OCI-LY7 (cell line): ENCODE data around the gene RTBDN. TPM values are rescaled to one million over a fixed set of nuclear protein-coding genes. Genes with fewer than 3 reads are reported as not detected.

Experiments used
- BruUV-seq: library from RNA; stranded (reverse); fragments of 400-500 nt; replicated peaks from 2 replicates; lab custom pipeline; 2021; lab: Mats Ljungman, UMichigan
- CTCF ChIA-PET: fragments of 300-600 bp; sonication (Branson Sonifier 250); formaldehyde crosslinking; loops from one replicate; lab custom pipeline; 2022; ENCODE audit warnings: antibody characterized with exemption; ENCODE audit not compliant: unreplicated experiment; lab: Charles Lee
- POLR2A ChIA-PET: fragments of 300-600 bp; sonication (Branson Sonifier 250); formaldehyde crosslinking; loops from one replicate; lab custom pipeline; 2022; ENCODE audit warnings: antibody characterized with exemption; lab: Charles Lee
- DNase-seq: peaks from one replicate; pipeline ENCODE4 v3.0.0-alpha.2; 2015; ENCODE audit warnings: low spot score
- H2AFZ ChIP-seq: fragments of 200-600 bp; sonication (generic), shearing (Covaris generic); 2 replicates; pipeline ENCODE4 v1.6.1; 2014; ENCODE audit warnings: mild to moderate bottlenecking, antibody characterized with exemption, low read length, moderate library complexity
- H3K27ac ChIP-seq: fragments of 200-600 bp; sonication (generic); 2 replicates; pipeline ENCODE4 v1.5.1; 2014; ENCODE audit warnings: mixed run types, low read depth, mild to moderate bottlenecking, moderate library complexity, low read length, inconsistent platforms; ENCODE audit not compliant: poor library complexity, severe bottlenecking
- H3K36me3 ChIP-seq: fragments of 200-600 bp; sonication (generic); 2 replicates; pipeline ENCODE4 v1.6.1; 2014; ENCODE audit warnings: mild to moderate bottlenecking, antibody characterized with exemption, low read length, moderate library complexity, mixed read lengths; ENCODE audit not compliant: insufficient read depth
- H3K4me1 ChIP-seq: fragments of 200-600 bp; sonication (generic); 2 replicates; pipeline ENCODE4 v1.5.1; 2014; ENCODE audit warnings: mild to moderate bottlenecking, low read length; ENCODE audit not compliant: insufficient read depth, poor library complexity, severe bottlenecking
- H3K4me2 ChIP-seq: fragments of 200-600 bp; sonication (generic); 2 replicates; pipeline ENCODE4 v1.6.1; 2014; ENCODE audit warnings: mild to moderate bottlenecking, low read length
- H3K4me3 ChIP-seq: fragments of 200-600 bp; sonication (generic); 2 replicates; pipeline ENCODE4 v1.5.1; 2014; ENCODE audit warnings: mild to moderate bottlenecking, low read depth, low read length; ENCODE audit not compliant: poor library complexity, severe bottlenecking
- H3K79me2 ChIP-seq: fragments of 200-600 bp; sonication (generic); 2 replicates; pipeline ENCODE4 v1.6.1; 2016; ENCODE audit warnings: low read depth, mild to moderate bottlenecking, low read length, moderate library complexity, mixed read lengths; ENCODE audit not compliant: insufficient read depth
- H3K9me2 ChIP-seq: fragments of 200-600 bp; sonication (generic); 2 replicates; pipeline ENCODE4 v1.6.1; 2016; ENCODE audit warnings: mild to moderate bottlenecking, low read length, mixed read lengths; ENCODE audit not compliant: insufficient read depth
- H3K9me3 ChIP-seq: fragments of 200-600 bp; sonication (generic); 2 replicates; pipeline ENCODE4 v1.6.1; 2014; ENCODE audit warnings: mild to moderate bottlenecking, mixed run types, low read length, mixed read lengths
- H4K20me1 ChIP-seq: fragments of 200-600 bp; sonication (generic); 2 replicates; pipeline ENCODE4 v1.6.1; 2014; ENCODE audit warnings: mild to moderate bottlenecking, antibody characterized with exemption, low read length, moderate library complexity, mixed read lengths; ENCODE audit not compliant: insufficient read depth
- EZH2phosphoT487 ChIP-seq: fragments of 200-600 bp; sonication (generic); IDR thresholded peaks from 2 replicates; pipeline ENCODE4 v1.6.1; 2018; ENCODE audit warnings: low read depth, borderline replicate concordance, mild to moderate bottlenecking, mixed run types, antibody characterized with exemption, low read length, moderate library complexity, mixed read lengths
- intact Hi-C: fragments of 100-400 bp; cut with micrococcal nuclease; formaldehyde crosslinking; loops from one replicate; pipeline ENCODE4 v1.10.0; 2022; ENCODE audit not compliant: unreplicated experiment
- total RNA-seq, 2 experiments: library from RNA; depleted of rRNA in 1 of 2; stranded (reverse); fragments of >200 nt in 1 of 2; shearing (Covaris generic) in 1 of 2; gene quantifications; 2 replicates each; pipeline ENCODE4 v1.2.3, GENCODE V29; 2014 to 2022
- TF ChIP-seq, protein P1 (sequence below): fragments of 200-600 bp; sonication (generic); conservative IDR thresholded peaks from 2 replicates; pipeline ENCODE4 v1.5.1; 2014; ENCODE audit warnings: mild to moderate bottlenecking, antibody characterized with exemption, low read length, moderate library complexity, mixed read lengths

Gene RTBDN
- total RNA-seq, 2 experiments from 2014 or later, result 1.2 TPM; not detected in 1

DNA sequence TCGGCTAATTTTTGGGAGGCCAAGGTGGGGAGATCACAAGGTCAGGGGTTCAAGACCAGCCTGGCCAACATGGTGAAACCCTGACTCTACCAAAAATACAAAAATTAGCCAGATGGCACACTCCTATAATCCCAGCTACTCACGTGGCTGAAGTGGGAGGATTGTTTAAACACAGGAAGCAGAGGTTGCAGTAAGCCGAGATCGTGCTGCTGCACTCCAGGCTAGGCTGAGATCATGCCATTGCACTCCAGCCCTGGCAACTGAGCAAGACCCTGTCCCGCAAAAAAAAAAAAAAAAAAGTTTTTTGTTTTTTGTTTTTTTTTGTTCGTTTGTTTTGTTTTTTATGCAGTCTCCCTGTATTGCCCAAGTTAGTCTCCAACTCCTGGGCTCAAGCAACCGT is 25.2 kb upstream of the RTBDN start:
- BruUV-seq, result no TSS peak

DNA sequence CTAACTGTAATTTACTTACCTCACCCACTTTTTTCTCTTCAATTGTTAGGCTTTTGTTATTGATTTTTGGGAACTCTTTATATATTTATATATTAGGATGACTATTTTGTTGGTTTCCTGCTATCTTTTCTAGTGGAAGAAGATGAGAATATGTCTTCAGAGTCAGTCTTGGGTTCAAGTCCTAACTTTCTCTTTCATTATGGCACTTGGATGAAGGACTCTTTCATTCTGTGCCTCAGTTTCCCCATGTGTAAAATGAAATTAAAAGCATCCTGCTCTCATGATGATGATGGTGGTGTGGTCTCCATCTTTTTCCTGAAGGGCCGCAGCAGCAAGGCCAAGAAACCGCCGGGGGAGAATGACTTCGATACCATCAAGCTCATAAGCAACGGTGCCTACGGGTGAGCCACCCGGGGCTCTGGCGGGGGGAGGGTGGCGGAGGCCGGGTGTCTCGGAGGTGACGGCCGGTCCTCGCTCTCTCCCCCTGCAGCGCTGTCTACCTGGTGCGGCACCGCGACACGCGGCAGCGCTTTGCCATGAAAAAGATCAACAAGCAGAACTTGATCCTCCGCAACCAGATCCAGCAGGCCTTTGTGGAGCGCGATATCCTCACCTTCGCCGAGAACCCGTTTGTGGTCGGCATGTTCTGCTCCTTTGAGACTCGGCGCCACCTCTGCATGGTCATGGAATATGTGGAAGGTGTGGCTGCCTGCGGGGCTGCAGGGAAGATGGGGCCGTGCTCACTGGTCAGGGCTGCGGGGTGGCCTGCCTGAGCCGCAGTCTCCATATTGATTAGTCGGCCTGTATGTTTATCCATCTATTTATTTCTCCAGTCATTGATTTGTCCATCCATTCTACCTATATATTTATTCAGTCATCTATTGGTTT is 23.9 kb upstream of the RTBDN start:
- Histone ChIP-seq H3K27ac (no peak overlapping the region), H3K4me2 (no peak overlapping the region), H3K9me2 (no peaks in the 10 kb centered on the region), H3K4me3 (no peak overlapping the region), H3K36me3 (peaks cover 12% of the 10 kb centered on the region; the same call in 1 of the 2 replicates), H3K9me3 (no peaks in the 10 kb centered on the region), H4K20me1 (no peaks in the 10 kb centered on the region), H2AFZ (no peak overlapping the region), H3K79me2 (no peaks in the 10 kb centered on the region), H3K4me1 (no peaks in the 10 kb centered on the region)
- BruUV-seq, result no TSS peak
- DNase-seq, result no peak
- TF ChIP-seq, protein P1, sequence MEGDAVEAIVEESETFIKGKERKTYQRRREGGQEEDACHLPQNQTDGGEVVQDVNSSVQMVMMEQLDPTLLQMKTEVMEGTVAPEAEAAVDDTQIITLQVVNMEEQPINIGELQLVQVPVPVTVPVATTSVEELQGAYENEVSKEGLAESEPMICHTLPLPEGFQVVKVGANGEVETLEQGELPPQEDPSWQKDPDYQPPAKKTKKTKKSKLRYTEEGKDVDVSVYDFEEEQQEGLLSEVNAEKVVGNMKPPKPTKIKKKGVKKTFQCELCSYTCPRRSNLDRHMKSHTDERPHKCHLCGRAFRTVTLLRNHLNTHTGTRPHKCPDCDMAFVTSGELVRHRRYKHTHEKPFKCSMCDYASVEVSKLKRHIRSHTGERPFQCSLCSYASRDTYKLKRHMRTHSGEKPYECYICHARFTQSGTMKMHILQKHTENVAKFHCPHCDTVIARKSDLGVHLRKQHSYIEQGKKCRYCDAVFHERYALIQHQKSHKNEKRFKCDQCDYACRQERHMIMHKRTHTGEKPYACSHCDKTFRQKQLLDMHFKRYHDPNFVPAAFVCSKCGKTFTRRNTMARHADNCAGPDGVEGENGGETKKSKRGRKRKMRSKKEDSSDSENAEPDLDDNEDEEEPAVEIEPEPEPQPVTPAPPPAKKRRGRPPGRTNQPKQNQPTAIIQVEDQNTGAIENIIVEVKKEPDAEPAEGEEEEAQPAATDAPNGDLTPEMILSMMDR, result no peak
- TF ChIP-seq EZH2phosphoT487, result no peak
- ChIA-PET CTCF (no interaction called here), POLR2A (no interaction called here)
- intact Hi-C loops, result no loop called here

More for the DNA sequence above, 25.2 kb upstream of the RTBDN start:
- Histone ChIP-seq H2AFZ (no peak overlapping the region), H3K4me1 (no peaks in the 10 kb centered on the region), H3K9me2 (no peaks in the 10 kb centered on the region), H3K36me3 (peaks cover 8% of the 10 kb centered on the region; the same call in 1 of the 2 replicates), H3K4me3 (no peak overlapping the region), H3K4me2 (no peak overlapping the region), H3K79me2 (no peaks in the 10 kb centered on the region), H3K27ac (no peak overlapping the region), H3K9me3 (no peaks in the 10 kb centered on the region), H4K20me1 (no peaks in the 10 kb centered on the region)
- CTCF ChIA-PET, result no interaction called here
- TF ChIP-seq, protein P1, result no peak
- TF ChIP-seq EZH2phosphoT487, result no peak
- POLR2A ChIA-PET, result no interaction called here
- intact Hi-C loops, result no loop called here
- no peak for DNase-seq

DNA sequence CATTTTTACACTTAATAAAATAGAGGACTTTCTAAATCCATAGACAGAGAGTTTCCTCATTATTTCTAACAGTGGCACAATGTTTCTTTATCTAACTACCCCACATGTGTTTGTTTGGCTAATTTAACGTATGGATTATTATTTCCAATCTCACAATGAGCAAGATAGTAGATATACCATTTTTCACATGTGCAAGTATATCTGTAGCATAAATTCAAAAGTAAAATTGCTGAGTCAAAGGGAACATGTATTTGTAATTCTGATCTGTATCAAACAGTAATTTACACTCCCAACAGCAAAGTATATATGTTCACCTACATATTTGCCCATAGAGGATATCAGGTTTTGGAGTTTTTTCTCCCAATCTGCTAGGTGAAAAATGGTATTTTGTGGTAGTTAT is 22.3 kb upstream of the RTBDN start:
- POLR2A ChIA-PET, result no interaction called here
- H3K4me3 ChIP-seq, result no peak overlapping the region
- no peaks in the 10 kb centered on the region for H3K79me2 ChIP-seq
- CTCF ChIA-PET, result no interaction called here
- H3K36me3 ChIP-seq, result peaks cover 12% of the 10 kb centered on the region; the same call in 1 of the 2 replicates
- intact Hi-C loops, result no loop called here
- DNase-seq, result no peak
- no peaks in the 10 kb centered on the region for H3K9me3 ChIP-seq
- no peaks in the 10 kb centered on the region for H3K9me2 ChIP-seq
- no peaks in the 10 kb centered on the region for H3K4me1 ChIP-seq
- no peak overlapping the region for H3K27ac ChIP-seq
- no TSS peak for BruUV-seq
- H2AFZ ChIP-seq, result no peak overlapping the region
- no peaks in the 10 kb centered on the region for H4K20me1 ChIP-seq
- no peak overlapping the region for H3K4me2 ChIP-seq
- TF ChIP-seq, protein P1, result no peak
- no peak for TF ChIP-seq EZH2phosphoT487
